ENCODE data around the gene NPNT.

The NPNT gene

GRCh38 chr4:105967058-105967658, 71.9 kb downstream of the NPNT start:
- no peak for TF ChIP-seq MAX (IDR thresholded peaks at IDR 0.05; ENCODE audit: low read depth, low read length)
- TF ChIP-seq MYC (IDR thresholded peaks at IDR 0.05; ENCODE audit: low read depth, low read length) = no peak
- no peak for TF ChIP-seq CTCF (IDR thresholded peaks at IDR 0.05; ENCODE audit: low read depth, low read length)
- no peak for TF ChIP-seq POLR2A (IDR thresholded peaks at IDR 0.05; ENCODE audit: extremely low read depth, insufficient read length)
- no peak overlapping the region for H3K4me3 ChIP-seq (ENCODE audit: low read depth, low read length)
- no peak for DNase-seq (ENCODE audit: low read depth)

DNA sequence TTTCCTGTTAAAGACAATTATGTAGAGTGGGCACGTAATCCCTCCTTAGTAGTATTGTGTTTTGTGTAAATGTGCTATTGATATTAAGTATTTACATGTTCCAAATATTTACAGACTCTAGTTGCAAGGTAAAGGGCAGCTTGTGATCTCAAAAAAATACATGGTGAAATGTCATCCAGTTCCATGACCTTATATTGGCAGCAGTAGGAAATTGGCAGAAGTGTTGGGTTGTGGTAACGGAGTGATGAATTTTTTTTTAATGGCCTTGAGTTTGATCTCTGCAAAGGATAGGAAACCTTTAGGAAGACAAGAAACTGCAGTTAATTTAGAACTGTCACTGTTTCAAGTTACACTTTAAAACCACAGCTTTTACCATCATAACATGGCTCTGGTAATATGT, 74.3 kb downstream of the NPNT start:
- no peak for DNase-seq (ENCODE audit: low read depth)
- no peak overlapping the region for H3K4me3 ChIP-seq (ENCODE audit: low read depth, low read length)
- TF ChIP-seq POLR2A (IDR thresholded peaks at IDR 0.05; ENCODE audit: extremely low read depth, insufficient read length) (no peak), CTCF (IDR thresholded peaks at IDR 0.05; ENCODE audit: low read depth, low read length) (no peak), MYC (IDR thresholded peaks at IDR 0.05; ENCODE audit: low read depth, low read length) (no peak), MAX (IDR thresholded peaks at IDR 0.05; ENCODE audit: low read depth, low read length) (no peak)

DNA sequence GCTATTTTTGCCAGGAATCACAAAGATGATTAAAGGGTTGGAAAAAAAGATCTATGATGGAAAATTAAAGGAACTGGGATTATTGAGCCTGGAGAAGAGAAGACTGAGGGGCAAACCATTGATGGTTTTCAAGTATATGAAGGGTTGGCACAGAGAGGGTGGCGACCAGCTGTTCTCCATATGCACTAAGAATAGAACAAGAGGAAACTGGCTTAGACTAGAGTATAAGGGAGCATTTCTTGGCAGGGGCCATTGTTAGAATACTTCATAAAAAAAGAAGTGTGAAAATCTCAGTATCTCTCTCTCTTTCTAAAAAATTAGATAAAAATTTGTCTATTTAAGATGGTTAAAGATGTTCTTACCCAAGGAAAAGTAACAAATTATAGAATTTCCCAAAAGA, 75.1 kb downstream of the NPNT start:
- TF ChIP-seq MAX (IDR thresholded peaks at IDR 0.05; ENCODE audit: low read depth, low read length) (no peak), CTCF (IDR thresholded peaks at IDR 0.05; ENCODE audit: low read depth, low read length) (no peak), POLR2A (IDR thresholded peaks at IDR 0.05; ENCODE audit: extremely low read depth, insufficient read length) (no peak), MYC (IDR thresholded peaks at IDR 0.05; ENCODE audit: low read depth, low read length) (no peak)
- DNase-seq (ENCODE audit: low read depth) = no peak
- H3K4me3 ChIP-seq (ENCODE audit: low read depth, low read length) = no peak overlapping the region

GRCh38 chr4:105971036-105971435, 75.8 kb downstream of the NPNT start:
- H3K4me3 ChIP-seq (ENCODE audit: low read depth, low read length) = no peak overlapping the region
- TF ChIP-seq MYC (IDR thresholded peaks at IDR 0.05; ENCODE audit: low read depth, low read length) (no peak), POLR2A (IDR thresholded peaks at IDR 0.05; ENCODE audit: extremely low read depth, insufficient read length) (no peak), CTCF (IDR thresholded peaks at IDR 0.05; ENCODE audit: low read depth, low read length) (no peak), MAX (IDR thresholded peaks at IDR 0.05; ENCODE audit: low read depth, low read length) (no peak)
- DNase-seq (ENCODE audit: low read depth) = no peak

DNA sequence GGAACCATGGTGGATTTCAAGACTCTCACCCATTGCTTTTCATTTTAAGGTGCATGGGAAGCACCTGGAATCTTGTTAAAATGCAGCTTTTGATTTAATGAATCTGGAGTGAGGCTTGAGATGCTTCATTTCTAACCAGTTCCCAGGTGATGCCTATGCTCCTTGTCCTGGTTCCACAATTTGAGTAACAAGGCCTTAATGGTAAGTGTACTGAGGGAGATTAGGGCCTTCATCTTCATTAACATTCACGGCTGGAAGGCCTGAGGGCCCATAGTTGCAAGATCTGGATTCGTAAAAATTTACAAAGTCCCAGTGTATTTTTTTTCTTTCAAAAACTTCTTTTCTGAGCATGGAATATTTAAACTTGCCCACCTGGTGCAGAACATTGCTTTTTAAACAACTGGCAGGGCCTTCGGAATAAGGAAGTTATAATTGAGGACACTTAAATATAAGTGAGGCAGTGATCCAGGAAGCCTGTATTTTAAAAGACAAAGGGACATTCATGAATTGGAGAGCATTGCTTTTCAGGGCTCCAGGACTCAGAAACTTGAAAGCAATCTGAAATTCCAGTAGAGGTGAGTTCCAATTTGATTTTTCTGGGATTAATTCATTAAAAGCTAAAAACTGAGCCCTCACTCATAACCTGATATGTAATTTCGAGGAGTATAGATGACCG, 77.8 kb downstream of the NPNT start:
- TF ChIP-seq MAX (IDR thresholded peaks at IDR 0.05; ENCODE audit: low read depth, low read length) (no peak), CTCF (IDR thresholded peaks at IDR 0.05; ENCODE audit: low read depth, low read length) (no peak), POLR2A (IDR thresholded peaks at IDR 0.05; ENCODE audit: extremely low read depth, insufficient read length) (no peak), MYC (IDR thresholded peaks at IDR 0.05; ENCODE audit: low read depth, low read length) (no peak)
- no peak overlapping the region for H3K4me3 ChIP-seq (ENCODE audit: low read depth, low read length)
- DNase-seq (ENCODE audit: low read depth) = no peak

Measured in NB4 (cell line).